DND-41 (cell line): ENCODE measurements around the gene CDH23.

Experiments used
- ATAC-seq: fragments of 200-7000 bp; cut with Tn5 transposase; 3 replicates; pipeline ENCODE4 v1.9.1; 2021; ENCODE audit warnings: low read depth; ENCODE audit not compliant: insufficient read depth
- DNase-seq: peaks from one replicate; pipeline ENCODE4 v3.0.0-alpha.2; 2020
- H2AFZ ChIP-seq: 2 replicates; pipeline ENCODE4 v1.6.0; 2012; ENCODE audit warnings: low read depth, low read length
- H3K27ac ChIP-seq: 2 replicates; pipeline ENCODE4 v1.5.1; 2012; ENCODE audit warnings: low read length, inconsistent platforms
- H3K27me3 ChIP-seq: fragments of 200-600 bp; sonication (generic); 2 replicates; pipeline ENCODE4 v1.6.0; 2012; ENCODE audit warnings: low read length, mild to moderate bottlenecking, inconsistent platforms; ENCODE audit not compliant: insufficient read depth, poor library complexity
- H3K36me3 ChIP-seq: 2 replicates; pipeline ENCODE4 v1.5.1; 2012; ENCODE audit warnings: low read length, inconsistent platforms; ENCODE audit not compliant: insufficient read depth
- H3K4me1 ChIP-seq: 2 replicates; pipeline ENCODE4 v1.5.1; 2012; ENCODE audit warnings: mild to moderate bottlenecking, low read length; ENCODE audit not compliant: insufficient read depth
- H3K4me2 ChIP-seq: 2 replicates; pipeline ENCODE4 v1.6.0; 2012; ENCODE audit warnings: mild to moderate bottlenecking, moderate library complexity, low read length, inconsistent platforms; ENCODE audit not compliant: insufficient read depth
- H3K4me3 ChIP-seq, 2 experiments: fragments of 200-600 bp in 1 of 2; shearing (Covaris generic) in 1 of 2; 2 replicates each; pipeline ENCODE4 v1.5.1; 2012 to 2016; ENCODE audit warnings: inconsistent platforms in 2 of 2, low read length in 2 of 2, mild to moderate bottlenecking in 2 of 2, low read depth in 1 of 2, moderate library complexity in 1 of 2
- H3K79me2 ChIP-seq: 2 replicates; pipeline ENCODE4 v1.6.0; 2012; ENCODE audit warnings: low read length, inconsistent platforms; ENCODE audit not compliant: insufficient read depth
- H3K9ac ChIP-seq: 2 replicates; pipeline ENCODE4 v1.6.0; 2012; ENCODE audit warnings: low read depth, mild to moderate bottlenecking, inconsistent platforms, low read length, moderate library complexity
- H3K9me3 ChIP-seq: 2 replicates; pipeline ENCODE4 v1.5.1; 2012; ENCODE audit warnings: low read length, moderate library complexity, mild to moderate bottlenecking, inconsistent platforms; ENCODE audit not compliant: insufficient read depth, severe bottlenecking
- H4K20me1 ChIP-seq: 2 replicates; pipeline ENCODE4 v1.6.0; 2012; ENCODE audit warnings: low read length; ENCODE audit not compliant: insufficient read depth
- EZH2 ChIP-seq: IDR thresholded peaks from 3 replicates; pipeline ENCODE4 v1.6.1; 2012; ENCODE audit warnings: borderline replicate concordance, low read depth, mild to moderate bottlenecking, moderate library complexity, low read length, inconsistent platforms; ENCODE audit not compliant: severe bottlenecking
- TF ChIP-seq, protein P1 (sequence below): IDR thresholded peaks from 2 replicates; pipeline ENCODE4 v1.5.1; 2012; ENCODE audit warnings: borderline replicate concordance, low read length, moderate library complexity, mild to moderate bottlenecking; ENCODE audit not compliant: poor library complexity, severe bottlenecking; ENCODE audit errors: extremely low read depth

CDH23 gene

DNA sequence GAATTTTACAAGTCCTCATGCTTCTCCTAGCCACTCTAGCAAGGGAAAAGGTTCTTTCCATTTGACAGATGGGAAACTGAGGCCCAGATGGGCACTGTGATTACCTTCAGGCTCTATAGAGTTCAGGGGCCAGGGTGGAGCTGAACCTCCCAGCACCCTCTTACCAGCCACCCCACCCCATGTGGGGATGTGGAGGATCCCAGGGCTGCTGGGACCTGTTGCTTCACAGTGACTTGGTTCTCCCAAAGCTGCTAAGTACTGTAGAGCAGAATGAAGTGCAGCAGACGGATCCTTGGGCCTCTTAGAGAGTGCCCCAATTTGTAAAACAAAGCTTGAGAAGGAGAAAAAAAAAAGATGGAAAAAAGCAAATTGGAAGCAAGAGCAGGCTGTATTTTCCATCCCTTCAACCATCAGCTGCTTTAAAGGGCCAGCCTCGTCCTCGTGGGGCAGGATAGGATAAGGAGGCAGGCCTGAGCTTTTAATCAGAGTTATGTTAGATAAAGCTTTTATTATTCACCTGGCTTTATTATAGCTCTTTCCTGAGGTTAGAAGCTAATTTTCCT lies 147.0 kb downstream of the CDH23 start:
- no peak for DNase-seq
- H3K9ac ChIP-seq, result no peak overlapping the region
- no peaks in the 10 kb centered on the region for H3K9me3 ChIP-seq
- TF ChIP-seq, protein P1, sequence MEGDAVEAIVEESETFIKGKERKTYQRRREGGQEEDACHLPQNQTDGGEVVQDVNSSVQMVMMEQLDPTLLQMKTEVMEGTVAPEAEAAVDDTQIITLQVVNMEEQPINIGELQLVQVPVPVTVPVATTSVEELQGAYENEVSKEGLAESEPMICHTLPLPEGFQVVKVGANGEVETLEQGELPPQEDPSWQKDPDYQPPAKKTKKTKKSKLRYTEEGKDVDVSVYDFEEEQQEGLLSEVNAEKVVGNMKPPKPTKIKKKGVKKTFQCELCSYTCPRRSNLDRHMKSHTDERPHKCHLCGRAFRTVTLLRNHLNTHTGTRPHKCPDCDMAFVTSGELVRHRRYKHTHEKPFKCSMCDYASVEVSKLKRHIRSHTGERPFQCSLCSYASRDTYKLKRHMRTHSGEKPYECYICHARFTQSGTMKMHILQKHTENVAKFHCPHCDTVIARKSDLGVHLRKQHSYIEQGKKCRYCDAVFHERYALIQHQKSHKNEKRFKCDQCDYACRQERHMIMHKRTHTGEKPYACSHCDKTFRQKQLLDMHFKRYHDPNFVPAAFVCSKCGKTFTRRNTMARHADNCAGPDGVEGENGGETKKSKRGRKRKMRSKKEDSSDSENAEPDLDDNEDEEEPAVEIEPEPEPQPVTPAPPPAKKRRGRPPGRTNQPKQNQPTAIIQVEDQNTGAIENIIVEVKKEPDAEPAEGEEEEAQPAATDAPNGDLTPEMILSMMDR, result no peak
- no peak for TF ChIP-seq EZH2
- H4K20me1 ChIP-seq, result peaks cover 5% of the 10 kb centered on the region; the same call in 1 of the 2 replicates
- no peaks in the 10 kb centered on the region for H3K4me1 ChIP-seq
- H3K79me2 ChIP-seq, result no peaks in the 10 kb centered on the region
- H2AFZ ChIP-seq, result no peak overlapping the region
- H3K27ac ChIP-seq, result no peak overlapping the region
- H3K36me3 ChIP-seq, result no peaks in the 10 kb centered on the region
- H3K27me3 ChIP-seq, result peaks cover 39% of the 10 kb centered on the region
- H3K4me2 ChIP-seq, result no peak overlapping the region
- no peak for ATAC-seq
- no peak overlapping the region for H3K4me3 ChIP-seq

DNA sequence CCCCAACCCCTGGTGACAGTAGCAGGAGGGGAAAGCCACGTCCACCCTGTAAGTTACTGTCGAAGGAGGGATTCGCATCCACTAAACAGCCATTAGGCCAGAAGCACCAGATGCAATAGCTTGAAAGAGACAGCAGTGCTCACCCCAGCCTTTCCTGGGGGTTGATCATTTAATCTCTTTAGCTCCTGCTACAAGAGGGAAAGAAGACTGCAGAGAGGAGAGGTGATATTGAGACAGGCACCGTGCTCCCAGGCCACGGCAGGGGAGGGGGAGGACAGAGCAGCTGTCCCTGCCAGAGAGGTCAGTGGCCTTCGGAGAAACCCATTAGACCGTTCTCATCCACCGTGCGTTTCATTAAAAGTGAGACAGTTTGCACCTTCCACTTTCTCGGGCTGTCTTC lies 148.3 kb downstream of the CDH23 start:
- no peak overlapping the region for H3K4me2 ChIP-seq
- no peak overlapping the region for H2AFZ ChIP-seq
- no peak overlapping the region for H3K4me3 ChIP-seq
- H4K20me1 ChIP-seq, result no peaks in the 10 kb centered on the region
- H3K27me3 ChIP-seq, result peaks cover 26% of the 10 kb centered on the region
- H3K36me3 ChIP-seq, result no peaks in the 10 kb centered on the region
- no peak for ATAC-seq
- H3K79me2 ChIP-seq, result no peaks in the 10 kb centered on the region
- TF ChIP-seq, protein P1, result no peak
- TF ChIP-seq EZH2, result no peak
- no peaks in the 10 kb centered on the region for H3K9me3 ChIP-seq
- H3K9ac ChIP-seq, result no peak overlapping the region
- H3K27ac ChIP-seq, result no peak overlapping the region
- no peaks in the 10 kb centered on the region for H3K4me1 ChIP-seq
- DNase-seq, result no peak

DNA sequence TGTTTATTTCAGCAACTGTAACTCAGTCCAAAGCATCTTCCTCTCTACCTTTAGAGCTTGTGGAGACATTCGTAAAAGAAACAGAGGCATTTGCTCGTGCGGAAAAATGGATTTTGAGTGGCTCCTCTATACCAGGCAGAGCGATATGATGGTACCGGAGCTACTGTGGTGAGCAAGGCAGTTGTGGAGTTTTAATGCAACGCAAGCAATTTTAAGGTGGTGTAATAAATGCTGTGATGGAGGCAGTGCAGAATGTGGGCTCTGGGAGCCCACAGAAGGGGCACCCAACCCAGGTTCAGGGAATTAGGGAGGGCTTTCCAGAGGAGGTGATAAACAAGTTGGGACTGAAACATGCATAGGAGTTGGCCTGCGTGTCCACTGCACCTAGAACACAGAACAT lies 149.5 kb downstream of the CDH23 start:
- peaks cover 16% of the 10 kb centered on the region for H3K27me3 ChIP-seq
- H3K4me2 ChIP-seq, result no peak overlapping the region
- no peak overlapping the region for H3K4me3 ChIP-seq
- H2AFZ ChIP-seq, result no peak overlapping the region
- H3K36me3 ChIP-seq, result no peaks in the 10 kb centered on the region
- no peaks in the 10 kb centered on the region for H4K20me1 ChIP-seq
- H3K79me2 ChIP-seq, result no peaks in the 10 kb centered on the region
- ATAC-seq (no peak), DNase-seq (no peak)
- no peaks in the 10 kb centered on the region for H3K4me1 ChIP-seq
- TF ChIP-seq EZH2, result no peak
- TF ChIP-seq, protein P1, result no peak
- no peak overlapping the region for H3K9ac ChIP-seq
- no peaks in the 10 kb centered on the region for H3K9me3 ChIP-seq
- no peak overlapping the region for H3K27ac ChIP-seq
